ENCODE results near the gene ZNF428. TPM values are rescaled to one million over a fixed set of nuclear protein-coding genes. Genes with fewer than 3 reads are reported as not detected.

ZNF428 gene
- total RNA-seq, 1 donor from 2014 or later: 87.5 TPM

DNA sequence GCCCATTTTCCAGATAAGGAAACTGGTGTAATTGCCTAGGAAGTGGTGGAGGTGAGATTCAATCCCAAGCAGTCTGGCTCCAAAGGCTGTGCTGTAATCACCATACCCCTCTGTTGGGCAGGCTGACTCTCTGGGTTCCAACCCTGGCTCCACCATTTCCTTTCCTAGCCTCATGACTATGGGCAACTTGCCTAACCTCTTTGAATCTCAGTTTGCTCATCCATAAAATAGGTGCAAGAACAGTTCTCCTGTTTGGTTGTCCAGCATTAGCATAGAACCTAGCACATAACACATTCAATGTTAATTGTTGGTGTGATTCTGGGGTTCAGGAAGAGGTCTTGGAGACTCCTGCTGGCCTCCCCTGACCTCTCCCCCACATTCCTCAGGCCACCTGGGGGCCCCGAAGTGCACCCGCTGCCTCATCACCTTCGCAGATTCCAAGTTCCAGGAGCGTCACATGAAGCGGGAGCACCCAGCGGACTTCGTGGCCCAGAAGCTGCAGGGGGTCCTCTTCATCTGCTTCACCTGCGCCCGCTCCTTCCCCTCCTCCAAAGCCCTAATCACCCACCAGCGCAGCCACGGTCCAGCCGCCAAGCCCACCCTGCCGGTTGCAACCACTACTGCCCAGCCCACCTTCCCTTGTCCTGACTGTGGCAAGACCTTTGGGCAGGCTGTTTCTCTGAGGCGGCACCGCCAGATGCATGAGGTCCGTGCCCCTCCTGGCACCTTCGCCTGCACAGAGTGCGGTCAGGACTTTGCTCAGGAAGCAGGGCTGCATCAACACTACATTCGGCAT lies 20.8 kb downstream of the ZNF428 start:
- H3K27me3 Mint-ChIP-seq: no peaks in the 10 kb centered on the region
- TF ChIP-seq CTCF (IDR thresholded peaks at IDR 0.05; ENCODE audit: unreplicated experiment): no peak
- no peak for DNase-seq (ENCODE audit: low spot score, unreplicated experiment)
- H3K27ac Mint-ChIP-seq: peak overlapping the region; percentile 64
- H3K36me3 Mint-ChIP-seq (ENCODE audit: insufficient read depth): peaks cover 8% of the 10 kb centered on the region
- H3K4me1 Mint-ChIP-seq (ENCODE audit: low read depth): peaks cover 22% of the 10 kb centered on the region
- H3K9me3 Mint-ChIP-seq (ENCODE audit: low read depth): no peaks in the 10 kb centered on the region
- no peak overlapping the region for H3K4me3 Mint-ChIP-seq (ENCODE audit: low read depth)

GRCh38 chr19:43597876-43598275 lies 21.6 kb downstream of the ZNF428 start:
- Mint-ChIP-seq H3K36me3 (ENCODE audit: insufficient read depth) (peaks cover 12% of the 10 kb centered on the region), H3K9me3 (ENCODE audit: low read depth) (no peaks in the 10 kb centered on the region), H3K4me3 (ENCODE audit: low read depth) (peak overlapping the region; percentile 100), H3K27me3 (no peaks in the 10 kb centered on the region), H3K4me1 (ENCODE audit: low read depth) (peaks cover 26% of the 10 kb centered on the region), H3K27ac (peak overlapping the region; percentile 100)
- no peak for DNase-seq (ENCODE audit: low spot score, unreplicated experiment)
- no peak for TF ChIP-seq CTCF (IDR thresholded peaks at IDR 0.05; ENCODE audit: unreplicated experiment)

DNA sequence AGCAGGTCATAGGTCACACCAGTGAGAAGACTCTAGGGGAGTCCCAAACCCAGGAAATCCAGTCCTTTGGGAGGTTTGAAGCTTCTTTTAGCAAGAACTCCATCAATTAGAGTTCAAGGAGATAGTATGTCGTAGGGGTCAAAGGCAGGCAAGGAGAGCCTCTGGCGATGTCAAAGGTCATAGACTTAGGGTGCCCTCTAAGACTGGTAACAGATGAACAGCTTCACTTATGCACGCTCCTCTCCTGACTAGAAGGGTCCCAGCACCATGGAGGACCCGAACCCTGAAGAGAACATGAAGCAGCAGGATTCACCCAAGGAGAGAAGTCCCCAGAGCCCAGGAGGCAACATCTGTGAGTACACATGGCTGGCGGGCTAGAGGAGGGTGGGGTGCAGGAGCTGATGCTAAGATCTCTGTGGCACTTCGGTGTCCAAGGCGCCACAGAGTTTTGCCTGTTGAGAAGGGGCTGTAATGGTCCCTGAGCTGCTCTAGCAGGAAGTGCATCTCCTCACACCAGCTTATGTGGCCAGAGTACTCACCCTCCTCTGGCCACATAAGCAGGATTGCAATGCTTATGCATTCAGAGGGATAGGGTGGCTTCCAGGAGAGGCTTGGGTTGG lies 22.5 kb downstream of the ZNF428 start:
- Mint-ChIP-seq H3K27me3 (no peaks in the 10 kb centered on the region), H3K27ac (peak overlapping the region; percentile 100), H3K4me3 (ENCODE audit: low read depth) (peak overlapping the region; percentile 100), H3K4me1 (ENCODE audit: low read depth) (peaks cover 26% of the 10 kb centered on the region), H3K36me3 (ENCODE audit: insufficient read depth) (peaks cover 14% of the 10 kb centered on the region), H3K9me3 (ENCODE audit: low read depth) (no peaks in the 10 kb centered on the region)
- no peak for TF ChIP-seq CTCF (IDR thresholded peaks at IDR 0.05; ENCODE audit: unreplicated experiment)
- no peak for DNase-seq (ENCODE audit: low spot score, unreplicated experiment)

DNA sequence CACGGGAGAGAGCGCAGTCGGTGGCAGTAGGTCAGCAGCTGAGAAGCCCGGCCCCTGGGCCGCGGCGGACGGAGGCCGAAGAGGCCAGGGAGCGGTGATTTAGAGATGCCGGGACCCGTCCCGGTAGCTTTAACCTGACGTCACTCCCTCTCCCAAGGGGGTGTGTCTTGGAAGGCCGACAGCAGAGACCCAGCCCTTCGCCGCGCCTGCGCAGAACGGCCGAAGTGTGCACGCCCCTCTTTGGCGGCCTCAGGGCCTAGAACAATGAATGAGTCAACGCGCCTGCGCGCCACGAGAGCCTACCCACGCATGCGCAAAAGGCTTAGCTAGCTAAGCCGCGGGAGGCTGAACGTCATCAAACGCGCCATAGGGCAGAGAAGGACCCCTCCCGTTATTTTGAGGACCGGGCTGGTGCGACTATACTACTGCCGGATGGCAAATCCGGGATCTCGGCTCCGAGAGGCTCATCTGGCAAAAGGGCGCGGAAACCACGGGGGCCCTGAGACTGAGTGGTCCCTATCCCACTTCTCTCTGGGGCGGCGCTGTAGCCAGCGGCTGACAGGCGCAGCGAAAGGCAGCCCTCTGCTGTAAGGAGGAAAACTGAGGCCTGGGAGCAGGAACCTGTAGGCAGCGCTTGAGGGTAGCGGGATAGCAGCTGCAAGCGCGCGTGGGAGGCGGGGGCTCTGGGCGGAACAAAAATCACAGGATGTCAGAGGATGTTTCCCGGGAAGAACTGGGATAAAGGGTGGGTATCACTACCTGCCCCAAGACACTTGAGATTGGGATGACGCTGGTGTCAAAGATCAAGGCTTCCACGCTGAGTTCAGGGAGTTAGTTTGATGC lies 23.2 kb downstream of the ZNF428 start, which contains the start of the genes IRGQ and ZNF576:
Gene IRGQ (minus strand): TSS at position 136 of the 843 bp plus-strand sequence. CDS start 796 bp downstream, outside the sequence.
Gene ZNF576 (plus strand): TSS at position 597 of the 843 bp plus-strand sequence. CDS start 514 bp downstream, outside the sequence.
- peaks cover 26% of the 10 kb centered on the region for H3K4me1 Mint-ChIP-seq (ENCODE audit: low read depth)
- peak; percentile 100 for DNase-seq (ENCODE audit: low spot score, unreplicated experiment)
- H3K27ac Mint-ChIP-seq: peak within 1 kb of the TSS; percentile 100
- H3K9me3 Mint-ChIP-seq (ENCODE audit: low read depth): no peaks in the 10 kb centered on the region
- TF ChIP-seq CTCF (IDR thresholded peaks at IDR 0.05; ENCODE audit: unreplicated experiment): no peak
- peaks cover 13% of the 10 kb centered on the region for H3K36me3 Mint-ChIP-seq (ENCODE audit: insufficient read depth)
- H3K4me3 Mint-ChIP-seq (ENCODE audit: low read depth): peak within 1 kb of the TSS; percentile 100
- H3K27me3 Mint-ChIP-seq: no peaks in the 10 kb centered on the region

- no peak for TF ChIP-seq CTCF (IDR thresholded peaks at IDR 0.05; ENCODE audit: unreplicated experiment)
- peak overlapping the region; percentile 100 for H3K4me3 Mint-ChIP-seq (ENCODE audit: low read depth)
- peaks cover 16% of the 10 kb centered on the region for H3K36me3 Mint-ChIP-seq (ENCODE audit: insufficient read depth)
- H3K27ac Mint-ChIP-seq: peak overlapping the region; percentile 100
- no peaks in the 10 kb centered on the region for H3K27me3 Mint-ChIP-seq
- H3K9me3 Mint-ChIP-seq (ENCODE audit: low read depth): no peaks in the 10 kb centered on the region
- peaks cover 26% of the 10 kb centered on the region for H3K4me1 Mint-ChIP-seq (ENCODE audit: low read depth)
- DNase-seq (ENCODE audit: low spot score, unreplicated experiment): no peak
Measured at GRCh38 chr19:43595605-43595998, 23.8 kb downstream of the ZNF428 start.
